BLaER1 treated with 17β-estradiol and CSF1 and Interleukin-3, amounts not matched to agents 10 nM and 100 nM (cell line): ENCODE measurements around the gene UBR2.
"Not testable (repeated sequence)": the region's sequence is repeated elsewhere in the genome, so short reads cannot be mapped to it uniquely, and the experiment has no call there.

Experiments used
- H3K27ac ChIP-seq, 11 experiments: shearing (Covaris generic); formaldehyde crosslinking; 2 replicates each; pipeline ENCODE4 v1.8.1; 2022
- H3K27me3 ChIP-seq, 11 experiments: shearing (Covaris generic); formaldehyde crosslinking; 2 replicates each; pipeline ENCODE4 v1.8.1; 2022
- H3K36me3 ChIP-seq, 11 experiments: shearing (Covaris generic); formaldehyde crosslinking; 2 replicates each; pipeline ENCODE4 v1.8.1; 2022
- H3K4me1 ChIP-seq, 10 experiments: shearing (Covaris generic); formaldehyde crosslinking; 2 replicates each; pipeline ENCODE4 v1.8.1; 2022
- H3K4me2 ChIP-seq, 11 experiments: shearing (Covaris generic); formaldehyde crosslinking; 2 replicates each; pipeline ENCODE4 v1.8.1; 2022
- H3K4me3 ChIP-seq, 10 experiments: shearing (Covaris generic); formaldehyde crosslinking; 2 replicates each; pipeline ENCODE4 v1.8.1; 2022
- H3K9ac ChIP-seq, 11 experiments: shearing (Covaris generic); formaldehyde crosslinking; 2 replicates each; pipeline ENCODE4 v1.8.1; 2022
- H3K9me3 ChIP-seq, 11 experiments: shearing (Covaris generic); formaldehyde crosslinking; replicated peaks in 1 of 11; 2 replicates each; pipeline ENCODE4 v1.8.1; 2022
- H4K20me1 ChIP-seq, 11 experiments: shearing (Covaris generic); formaldehyde crosslinking; 2 replicates each; pipeline ENCODE4 v1.8.1; 2022
- Cebpa-rat ChIP-seq, 11 experiments: shearing (Covaris generic); IDR thresholded peaks; 2 replicates each; pipeline ENCODE4 v1.8.1; 2022

Gene UBR2

DNA sequence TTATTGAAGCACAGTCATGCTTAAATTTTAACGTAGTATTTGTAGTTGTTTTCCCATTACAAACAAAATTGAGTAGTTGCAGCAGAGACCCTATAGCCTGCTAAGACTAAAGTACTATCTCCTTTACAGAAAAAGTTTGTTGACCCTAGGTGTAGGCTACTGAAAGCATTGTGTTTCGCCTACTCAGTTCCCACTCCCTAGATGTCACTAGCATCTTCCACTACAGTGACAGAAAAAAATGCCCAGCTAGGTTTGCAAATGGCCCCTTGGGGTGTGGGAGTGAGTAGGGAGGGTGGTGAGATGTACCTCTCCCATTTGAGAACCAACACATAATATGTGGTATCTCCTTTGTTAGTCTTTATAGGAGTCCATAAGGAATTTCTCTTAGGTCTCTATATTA, 34.5 kb downstream of the UBR2 start:
- Histone ChIP-seq H3K4me2 (no peak overlapping the region), H3K4me3 (no peak overlapping the region), H3K9me3 (peaks cover 12 to 25% (median 17%) of the 10 kb centered on the region in 11 experiments), H3K27me3 (no peaks in the 10 kb centered on the region), H4K20me1 (peaks cover 0 to 97% (median 0%) of the 10 kb centered on the region in 11 experiments; a peak in 5 of 22 replicates), H3K9ac (no peak overlapping the region), H3K36me3 (peaks cover 67 to 99% (median 84%) of the 10 kb centered on the region in 11 experiments), H3K27ac (no peak overlapping the region), H3K4me1 (peaks cover 0 to 13% (median 5%) of the 10 kb centered on the region in 10 experiments; a peak in 10 of 20 replicates)
- no peak for TF ChIP-seq Cebpa-rat (IDR thresholded peaks at IDR 0.05)

DNA sequence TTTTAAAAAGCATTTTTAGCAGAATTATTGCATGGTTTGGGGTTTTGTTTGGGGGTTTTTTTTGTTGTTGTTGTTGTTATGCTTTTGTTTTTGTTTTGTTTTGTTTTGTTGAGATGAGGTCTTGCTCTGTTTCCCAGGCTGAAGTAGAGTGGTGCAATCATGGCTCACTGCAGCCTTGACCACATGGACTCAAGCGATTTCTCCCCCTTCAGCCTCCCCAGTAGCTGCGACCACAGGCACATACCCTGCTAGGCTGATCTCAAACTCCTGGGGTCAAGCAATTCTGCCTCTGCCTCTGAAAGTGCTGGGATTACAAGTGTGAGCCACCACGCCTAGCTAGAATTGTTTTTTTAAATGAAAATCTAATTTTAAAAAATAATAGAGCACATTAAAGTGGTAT, 35.7 kb downstream of the UBR2 start:
- H3K9ac ChIP-seq: no peak overlapping the region
- peaks cover 60 to 99% (median 82%) of the 10 kb centered on the region in 11 experiments for H3K36me3 ChIP-seq
- H3K27me3 ChIP-seq: no peaks in the 10 kb centered on the region
- no peak for TF ChIP-seq Cebpa-rat (IDR thresholded peaks at IDR 0.05)
- H3K27ac ChIP-seq: no peak overlapping the region
- peaks cover 0 to 93% (median 0%) of the 10 kb centered on the region in 11 experiments; a peak in 5 of 22 replicates for H4K20me1 ChIP-seq
- H3K9me3 ChIP-seq: peaks cover 12 to 23% (median 16%) of the 10 kb centered on the region in 11 experiments
- no peak overlapping the region for H3K4me2 ChIP-seq
- H3K4me1 ChIP-seq: peaks cover 0 to 13% (median 5%) of the 10 kb centered on the region in 10 experiments; a peak in 10 of 20 replicates
- no peak overlapping the region for H3K4me3 ChIP-seq

DNA sequence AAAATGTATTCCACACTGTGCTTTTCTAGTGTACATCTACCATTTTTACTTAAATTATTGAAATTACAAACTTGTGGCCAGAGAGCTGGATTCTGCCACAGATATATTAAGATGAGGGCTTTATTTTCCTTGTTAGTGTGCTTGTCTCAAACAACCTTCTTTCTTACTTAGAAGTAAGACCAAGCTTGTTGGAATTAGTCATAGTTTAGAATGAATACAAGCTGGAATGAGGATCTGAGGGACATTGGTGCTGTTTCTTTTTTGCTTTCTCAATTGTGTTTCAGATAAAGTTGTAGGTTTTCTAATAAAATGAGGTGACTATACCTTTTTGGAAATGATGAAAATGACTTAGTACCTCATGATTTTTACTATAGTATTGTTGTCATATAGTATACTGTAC, 40.3 kb downstream of the UBR2 start:
- H3K36me3 ChIP-seq: peaks cover 50 to 99% (median 84%) of the 10 kb centered on the region in 11 experiments
- peaks cover 0 to 64% (median 0%) of the 10 kb centered on the region in 11 experiments; a peak in 3 of 22 replicates for H4K20me1 ChIP-seq
- H3K27me3 ChIP-seq: no peaks in the 10 kb centered on the region
- H3K9me3 ChIP-seq: no peaks in the 10 kb centered on the region
- no peak overlapping the region for H3K4me3 ChIP-seq
- H3K4me2 ChIP-seq: no peak overlapping the region
- H3K4me1 ChIP-seq: no peaks in the 10 kb centered on the region
- no peak overlapping the region for H3K27ac ChIP-seq
- H3K9ac ChIP-seq: no peak overlapping the region
- no peak for TF ChIP-seq Cebpa-rat (IDR thresholded peaks at IDR 0.05)

DNA sequence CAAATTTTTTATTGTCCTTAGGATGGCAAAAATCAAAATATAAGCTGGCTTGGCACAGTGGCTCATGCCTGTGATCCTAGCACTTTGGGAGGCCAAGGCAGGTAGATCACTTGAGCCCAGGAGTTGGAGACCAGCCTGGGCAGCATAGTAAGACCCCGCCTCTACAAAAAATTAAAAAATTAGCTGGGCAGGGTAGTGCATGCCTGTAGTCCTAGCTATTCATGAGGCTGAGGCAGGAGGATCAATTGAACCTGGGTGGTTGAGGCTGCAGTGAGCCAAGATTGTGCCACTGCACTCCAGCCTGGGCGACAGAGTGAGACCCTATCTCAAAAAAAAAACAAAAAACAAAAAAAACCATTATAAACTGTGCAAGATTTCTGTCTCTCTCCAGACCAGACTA, 40.9 kb downstream of the UBR2 start:
- not testable (repeated sequence) for H3K4me2 ChIP-seq, H3K9ac ChIP-seq, H3K9me3 ChIP-seq, H3K27ac ChIP-seq, H3K4me1 ChIP-seq, H3K27me3 ChIP-seq, H3K4me3 ChIP-seq
- H4K20me1 ChIP-seq: peaks cover 0 to 58% (median 0%) of the 10 kb centered on the region in 11 experiments; a peak in 3 of 22 replicates
- peaks cover 55 to 99% (median 84%) of the 10 kb centered on the region in 11 experiments for H3K36me3 ChIP-seq

DNA sequence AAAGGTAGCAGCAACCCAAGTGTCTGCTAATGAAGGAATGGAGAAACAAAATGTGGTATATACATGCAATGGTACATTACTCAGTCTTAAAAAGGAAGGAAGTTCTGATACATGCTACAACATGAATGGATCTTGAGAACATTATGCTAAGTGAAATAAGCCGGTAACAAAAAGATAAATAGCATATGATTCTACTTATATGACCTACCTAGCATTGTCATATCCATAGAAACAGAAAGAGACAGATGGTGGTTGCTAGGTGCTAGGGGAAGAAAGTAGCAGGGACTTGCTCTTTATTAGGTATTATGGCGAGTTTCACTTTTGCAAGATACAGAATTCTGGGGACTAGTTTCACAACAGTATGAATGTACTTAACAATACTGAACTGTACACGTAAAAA, 46.6 kb downstream of the UBR2 start:
- TF ChIP-seq Cebpa-rat (IDR thresholded peaks at IDR 0.05): no peak
- Histone ChIP-seq H3K27me3 (no peaks in the 10 kb centered on the region), H3K4me1 (no peaks in the 10 kb centered on the region), H3K9ac (no peak overlapping the region), H3K4me2 (no peak overlapping the region), H3K36me3 (peaks cover 45 to 97% (median 73%) of the 10 kb centered on the region in 11 experiments), H3K9me3 (no peaks in the 10 kb centered on the region), H3K27ac (no peak overlapping the region), H3K4me3 (no peak overlapping the region), H4K20me1 (peaks cover 0 to 20% (median 0%) of the 10 kb centered on the region in 11 experiments; a peak in 2 of 22 replicates)

DNA sequence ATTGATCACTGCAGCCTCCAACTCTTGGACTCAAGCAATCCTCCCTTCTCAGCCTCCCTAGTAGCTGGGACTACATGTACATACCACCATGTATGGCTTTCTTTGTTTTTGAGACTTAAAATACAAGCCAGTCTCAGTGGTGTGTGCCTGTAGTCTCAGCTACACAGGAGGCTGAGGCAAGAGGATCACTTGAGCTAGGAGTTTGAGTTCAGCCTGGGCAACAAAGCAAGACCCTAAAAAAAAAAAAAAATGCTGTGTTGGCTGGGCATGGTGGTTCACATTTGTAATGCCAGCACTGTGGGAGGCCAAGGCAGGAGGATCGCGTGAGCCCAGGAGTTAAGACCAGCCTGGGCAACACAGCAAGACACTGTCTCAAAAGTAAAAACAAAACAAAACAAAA, 51.7 kb downstream of the UBR2 start:
- TF ChIP-seq Cebpa-rat (IDR thresholded peaks at IDR 0.05): no peak
- Histone ChIP-seq H3K27me3 (no peaks in the 10 kb centered on the region), H3K9me3 (no peaks in the 10 kb centered on the region), H3K36me3 (peaks cover 53 to 90% (median 70%) of the 10 kb centered on the region in 11 experiments), H3K4me1 (no peaks in the 10 kb centered on the region), H4K20me1 (peaks cover 0 to 15% (median 0%) of the 10 kb centered on the region in 11 experiments; a peak in 3 of 22 replicates), H3K4me3 (no peak overlapping the region), H3K9ac (no peak overlapping the region), H3K27ac (no peak overlapping the region), H3K4me2 (no peak overlapping the region)

DNA sequence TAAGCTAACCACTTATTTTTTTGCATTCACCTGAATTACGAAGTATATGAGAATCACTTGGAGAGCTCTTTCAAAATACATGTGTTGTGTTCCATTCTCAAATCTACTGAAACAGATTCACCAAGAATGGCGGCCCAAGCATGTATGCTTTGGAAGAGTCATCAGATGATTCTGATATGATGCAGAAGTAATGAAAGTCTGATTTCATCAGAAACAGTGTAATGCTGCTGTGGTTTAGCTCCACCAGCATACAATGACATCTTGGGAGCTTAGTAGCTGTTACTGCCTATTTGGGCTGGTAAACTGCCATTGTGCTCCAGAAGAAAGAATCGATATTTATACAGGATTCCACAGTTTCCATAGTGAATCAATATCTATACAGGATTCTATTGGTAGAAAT, 52.9 kb downstream of the UBR2 start:
- Histone ChIP-seq H3K4me2 (no peak overlapping the region), H3K4me1 (no peaks in the 10 kb centered on the region), H3K36me3 (peaks cover 58 to 90% (median 77%) of the 10 kb centered on the region in 11 experiments), H3K27me3 (no peaks in the 10 kb centered on the region), H4K20me1 (peaks cover 0 to 12% (median 0%) of the 10 kb centered on the region in 11 experiments; a peak in 3 of 22 replicates), H3K4me3 (no peak overlapping the region), H3K27ac (no peak overlapping the region), H3K9ac (no peak overlapping the region), H3K9me3 (no peaks in the 10 kb centered on the region)
- TF ChIP-seq Cebpa-rat (IDR thresholded peaks at IDR 0.05): no peak

DNA sequence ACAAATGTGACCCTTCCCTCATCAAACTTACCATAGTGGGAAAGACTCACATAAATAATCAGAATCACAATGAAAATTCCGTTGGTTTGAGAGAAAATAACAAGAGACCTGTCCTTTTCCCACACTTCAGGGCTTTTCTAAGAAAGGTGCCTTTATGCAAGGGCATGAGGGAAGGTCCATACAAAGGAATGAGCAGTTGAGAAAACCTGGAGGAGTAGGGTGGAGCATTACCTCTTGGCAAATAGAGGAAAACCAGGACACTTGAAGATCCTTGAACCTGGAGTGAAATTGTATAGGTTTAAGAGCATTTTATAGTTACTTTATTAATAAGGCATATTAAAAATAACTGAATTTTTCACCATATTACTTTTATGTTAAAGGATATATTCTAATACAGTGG, 54.3 kb downstream of the UBR2 start:
- H3K27ac ChIP-seq: no peak overlapping the region
- no peak overlapping the region for H3K4me2 ChIP-seq
- no peaks in the 10 kb centered on the region for H3K9me3 ChIP-seq
- H3K27me3 ChIP-seq: no peaks in the 10 kb centered on the region
- H3K4me1 ChIP-seq: no peaks in the 10 kb centered on the region
- no peak overlapping the region for H3K9ac ChIP-seq
- H4K20me1 ChIP-seq: peaks cover 0 to 11% (median 0%) of the 10 kb centered on the region in 11 experiments; a peak in 3 of 22 replicates
- no peak overlapping the region for H3K4me3 ChIP-seq
- peaks cover 62 to 90% (median 78%) of the 10 kb centered on the region in 11 experiments for H3K36me3 ChIP-seq
- no peak for TF ChIP-seq Cebpa-rat (IDR thresholded peaks at IDR 0.05)

DNA sequence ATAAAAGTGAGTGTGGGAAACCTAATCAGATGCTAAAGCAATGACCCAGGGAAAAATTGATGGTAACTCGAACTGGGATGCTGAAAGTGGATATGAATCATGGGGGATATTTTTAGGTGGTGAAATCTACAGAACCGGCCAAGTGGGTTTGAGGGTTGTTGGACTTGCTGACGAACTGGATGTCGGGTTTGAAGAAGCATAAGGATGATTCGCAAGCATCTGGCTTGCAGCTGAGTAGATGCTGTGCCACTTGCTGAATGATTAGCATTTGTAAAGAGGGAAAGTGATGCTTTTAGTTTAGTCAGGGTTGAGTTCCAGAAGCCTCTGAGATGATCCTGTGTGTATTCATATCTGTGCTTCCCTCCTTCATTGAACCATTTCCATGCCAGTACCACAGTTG, 54.9 kb downstream of the UBR2 start:
- TF ChIP-seq Cebpa-rat (IDR thresholded peaks at IDR 0.05): no peak
- peaks cover 61 to 90% (median 76%) of the 10 kb centered on the region in 11 experiments for H3K36me3 ChIP-seq
- H3K9me3 ChIP-seq: no peaks in the 10 kb centered on the region
- no peaks in the 10 kb centered on the region for H3K27me3 ChIP-seq
- H3K4me2 ChIP-seq: no peak overlapping the region
- H4K20me1 ChIP-seq: peaks cover 0 to 8% (median 0%) of the 10 kb centered on the region in 11 experiments; a peak in 3 of 22 replicates
- H3K4me3 ChIP-seq: no peak overlapping the region
- no peak overlapping the region for H3K27ac ChIP-seq
- no peak overlapping the region for H3K9ac ChIP-seq
- H3K4me1 ChIP-seq: no peaks in the 10 kb centered on the region

DNA sequence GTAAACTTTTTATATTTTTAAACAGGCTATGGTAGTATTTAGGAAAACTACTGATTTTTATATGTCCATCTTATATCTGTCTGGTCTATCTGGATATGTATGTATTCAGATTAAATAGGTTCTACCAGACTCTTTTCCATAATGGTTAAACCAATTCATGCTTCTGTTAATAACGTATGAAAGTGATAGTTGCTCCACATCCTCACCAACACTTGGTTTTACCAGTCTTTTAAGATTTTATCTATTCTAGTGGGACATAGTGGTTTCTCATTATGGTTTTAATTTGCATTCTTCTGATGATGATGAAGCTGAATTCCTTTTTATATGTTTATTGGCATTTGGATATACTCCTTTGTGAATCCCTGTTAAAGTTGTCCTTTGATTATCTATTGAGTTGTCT, 56.1 kb downstream of the UBR2 start:
- Histone ChIP-seq H3K36me3 (peaks cover 68 to 94% (median 86%) of the 10 kb centered on the region in 11 experiments), H3K9me3 (no peaks in the 10 kb centered on the region)
- TF ChIP-seq Cebpa-rat (IDR thresholded peaks at IDR 0.05): no peak

More for the DNA sequence above, 56.1 kb downstream of the UBR2 start:
- no peak overlapping the region for H3K27ac ChIP-seq
- no peaks in the 10 kb centered on the region for H3K4me1 ChIP-seq
- H3K9ac ChIP-seq: no peak overlapping the region
- H3K27me3 ChIP-seq: no peaks in the 10 kb centered on the region
- H3K4me3 ChIP-seq: no peak overlapping the region
- peaks cover 0 to 16% (median 0%) of the 10 kb centered on the region in 11 experiments; a peak in 3 of 22 replicates for H4K20me1 ChIP-seq
- H3K4me2 ChIP-seq: no peak overlapping the region
